Kidney (tissue), 14 donors: ENCODE measurements around the gene SPPL2B. TPM values are rescaled to one million over a fixed set of nuclear protein-coding genes. Genes with fewer than 3 reads are reported as not detected.
A peak's percentile ranks its signal among the peaks of the same experiment; 100 is the strongest.

ENCODE experiments used
- DNase-seq, 5 donors: peaks; one replicate each; pipeline ENCODE4 v3.0.0-alpha.2; 2013 to 2020
- FAIRE-seq: peaks from 2 replicates; lab custom pipeline; 2012; peaks lifted over from hg19 to GRCh38; lab: Jason Lieb, UNC
- H3K27ac ChIP-seq, 2 donors: one replicate each; pipeline ENCODE4 v1.7.0; 2013; ENCODE audit warnings: low read depth in 2 of 2, low read length in 2 of 2, inconsistent platforms in 1 of 2
- H3K27me3 ChIP-seq: one replicate; pipeline ENCODE4 v1.7.1; 2013; ENCODE audit warnings: low read length, inconsistent platforms; ENCODE audit not compliant: control insufficient read depth, insufficient read depth
- H3K36me3 ChIP-seq, 3 donors: one replicate each; pipeline versions ENCODE4 v1.7.0 to v1.7.1; 2013; ENCODE audit warnings: low read length in 3 of 3, control low read depth in 1 of 3, inconsistent platforms in 1 of 3; ENCODE audit not compliant: insufficient read depth in 3 of 3, control insufficient read depth in 2 of 3
- H3K4me1 ChIP-seq, 3 donors: one replicate each; pipeline versions ENCODE4 v1.7.0 to v1.7.1; 2013; ENCODE audit warnings: low read length in 3 of 3, inconsistent platforms in 1 of 3, low read depth in 1 of 3; ENCODE audit not compliant: control insufficient read depth in 2 of 3, insufficient read depth in 2 of 3
- H3K4me3 ChIP-seq, 3 donors: one replicate each; pipeline versions ENCODE4 v1.7.0 to v1.8.1; 2013; ENCODE audit warnings: low read length in 3 of 3, control low read depth in 1 of 3, inconsistent platforms in 1 of 3
- H3K9ac ChIP-seq, 3 donors: one replicate each; pipeline versions ENCODE4 v1.7.0 to v1.7.1; 2013; ENCODE audit warnings: low read length in 3 of 3, control low read depth in 1 of 3, inconsistent platforms in 1 of 3
- H3K9me3 ChIP-seq, 3 donors: one replicate each; pipeline versions ENCODE4 v1.7.0 to v1.7.1; 2013; ENCODE audit warnings: low read length in 3 of 3, control low read depth in 1 of 3, inconsistent platforms in 1 of 3; ENCODE audit not compliant: control insufficient read depth in 2 of 3, insufficient read depth in 1 of 3
- CTCF ChIP-seq: IDR thresholded peaks from 3 replicates; pipeline ENCODE4 v1.5.1; 2012; ENCODE audit warnings: mild to moderate bottlenecking, moderate library complexity, borderline replicate concordance; ENCODE audit not compliant: insufficient read depth; ENCODE audit errors: extremely low read depth
- intact Hi-C: fragments of 100-400 bp; cut with DNase I; formaldehyde crosslinking; loops from one replicate; pipeline ENCODE4 v1.11.1; 2022
- polyA plus RNA-seq: library from polyadenylated mRNA; stranded (reverse); fragments of 350-450 nt; fragmentation: Illumina TruSeq; extraction: RNeasy Lipid Tissue Mini Kit (QIAGEN cat#74804); gene quantifications from one replicate; pipeline ENCODE4 v1.2.3, GENCODE V29; 2014; ENCODE audit warnings: low read depth, low replicate concordance; ENCODE audit not compliant: insufficient read depth
- total RNA-seq: library from RNA; stranded (reverse); fragmentation: NEBNext Ultra II Directional; extraction: Animal tissue kit (Norgen Biotek cat#: 25700); gene quantifications from one replicate; pipeline ENCODE4 v1.2.1, GENCODE V29; 2021
- donor health status: control.
- donor health status: control.
- donor health status: control.
- donor health status: control.
- donor health status: control.
- donor health status: DM: yes; HTN: yes; CAD: no.
- donor health status: Normal renal cell carcinoma (clear cell type).

The SPPL2B gene
- total and polyA plus RNA-seq, 2 donors from 2014 or later, result 25.3 to 94.1 TPM

- H3K9me3 ChIP-seq, result no peaks in the 10 kb centered on the region
- H3K36me3 ChIP-seq, result no peaks in the 10 kb centered on the region
- FAIRE-seq, result no peak
- no peak for TF ChIP-seq CTCF
- H3K4me1 ChIP-seq, result peaks cover 0 to 15% (median 0%) of the 10 kb centered on the region in 3 donors
- H3K27me3 ChIP-seq, result peaks cover 18% of the 10 kb centered on the region
- DNase-seq, result no peak
- H3K27ac ChIP-seq, result no peak overlapping the region
- H3K9ac ChIP-seq, result no peak overlapping the region
- intact Hi-C loops, result no loop called here
- no peak overlapping the region for H3K4me3 ChIP-seq
Measured at GRCh38 chr19:2288818-2289713, 39.4 kb upstream of the SPPL2B start.

GRCh38 chr19:2289714-2290435 lies 38.6 kb upstream of the SPPL2B start:
- H3K27ac ChIP-seq, result no peak overlapping the region
- intact Hi-C loops, result no loop called here
- no peak for FAIRE-seq

GRCh38 chr19:2290441-2291184 lies 37.9 kb upstream of the SPPL2B start:
- H3K27ac ChIP-seq, result no peak overlapping the region
- no peaks in the 10 kb centered on the region for H3K9me3 ChIP-seq
- TF ChIP-seq CTCF, result no peak
- H3K4me1 ChIP-seq, result peaks cover 0 to 15% (median 0%) of the 10 kb centered on the region in 3 donors
- no peak overlapping the region for H3K9ac ChIP-seq
- no peak for FAIRE-seq
- peaks cover 22% of the 10 kb centered on the region for H3K27me3 ChIP-seq
- intact Hi-C loops, result no loop called here
- H3K4me3 ChIP-seq, result no peak overlapping the region
- no peak for DNase-seq
- no peaks in the 10 kb centered on the region for H3K36me3 ChIP-seq

More at GRCh38 chr19:2289714-2290435, 38.6 kb upstream of the SPPL2B start:
- H3K9ac ChIP-seq, result no peak overlapping the region
- H3K36me3 ChIP-seq, result no peaks in the 10 kb centered on the region
- peaks cover 19% of the 10 kb centered on the region for H3K27me3 ChIP-seq
- H3K4me1 ChIP-seq, result peaks cover 0 to 15% (median 0%) of the 10 kb centered on the region in 3 donors
- H3K4me3 ChIP-seq, result no peak overlapping the region
- DNase-seq, result peak in 1 of 5 donors; percentile 84
- H3K9me3 ChIP-seq, result no peaks in the 10 kb centered on the region
- TF ChIP-seq CTCF, result no peak
